GM23338 (cell line): ENCODE results near the gene IRF2. TPM values are rescaled to one million over a fixed set of nuclear protein-coding genes. Genes with fewer than 3 reads are reported as not detected.

Experiments
- ATAC-seq: fragments of 200-7000 bp; cut with Tn5 transposase; 3 replicates; pipeline ENCODE4 v1.9.1; 2020
- DNase-seq: peaks from one replicate; pipeline ENCODE4 v3.0.0-alpha.2; 2015; ENCODE audit warnings: low spot score
- H2AFZ ChIP-seq: fragments of 200-600 bp; sonication (generic); 2 replicates; pipeline ENCODE4 v1.8.0; 2016; ENCODE audit warnings: antibody characterized with exemption, mild to moderate bottlenecking, moderate library complexity
- H3F3A ChIP-seq: fragments of 200-600 bp; sonication (generic); replicated peaks from 2 replicates; pipeline ENCODE4 v1.8.0; 2017; ENCODE audit warnings: antibody characterized with exemption, mixed run types, low read depth
- H3K27ac ChIP-seq: fragments of 200-600 bp; sonication (generic); 2 replicates; pipeline ENCODE4 v1.6.1; 2016; ENCODE audit warnings: low read depth
- H3K27me3 ChIP-seq: fragments of 200-600 bp; sonication (generic); 2 replicates; pipeline ENCODE4 v1.8.0; 2016; ENCODE audit warnings: mild to moderate bottlenecking, mixed run types, moderate library complexity; ENCODE audit not compliant: insufficient read depth
- H3K36me3 ChIP-seq: fragments of 200-600 bp; sonication (generic); 2 replicates; pipeline ENCODE4 v1.8.0; 2016; ENCODE audit warnings: mild to moderate bottlenecking; ENCODE audit not compliant: insufficient read depth
- H3K4me1 ChIP-seq: fragments of 200-600 bp; sonication (generic); 2 replicates; pipeline ENCODE4 v1.8.0; 2016; ENCODE audit warnings: mild to moderate bottlenecking, moderate library complexity; ENCODE audit not compliant: insufficient read depth
- H3K4me2 ChIP-seq: fragments of 200-600 bp; sonication (generic); 2 replicates; pipeline ENCODE4 v1.7.1; 2017; ENCODE audit warnings: mixed run types
- H3K4me3 ChIP-seq: fragments of 200-600 bp; sonication (generic); 2 replicates; pipeline ENCODE4 v1.6.1; 2016; ENCODE audit warnings: mixed run types
- H3K79me2 ChIP-seq: fragments of 200-600 bp; sonication (generic); replicated peaks from 2 replicates; pipeline ENCODE4 v1.8.0; 2017; ENCODE audit warnings: mild to moderate bottlenecking; ENCODE audit not compliant: insufficient read depth
- H3K9me2 ChIP-seq: fragments of 200-600 bp; sonication (generic); 2 replicates; pipeline ENCODE4 v1.8.0; 2017; ENCODE audit not compliant: insufficient read depth
- H4K20me1 ChIP-seq: fragments of 200-600 bp; sonication (generic); replicated peaks from 2 replicates; pipeline ENCODE4 v1.8.0; 2017; ENCODE audit warnings: mild to moderate bottlenecking; ENCODE audit not compliant: insufficient read depth
- H3K27ac Mint-ChIP-seq: 2 replicates; pipeline ENCODE4 v1.8.0; 2020; ENCODE audit warnings: inconsistent platforms, mild to moderate bottlenecking, moderate library complexity, mixed read lengths
- H3K27me3 Mint-ChIP-seq: 3 replicates; pipeline ENCODE4 v1.8.0; 2022; ENCODE audit warnings: low read depth, mild to moderate bottlenecking, moderate library complexity, mixed read lengths, inconsistent platforms; ENCODE audit not compliant: insufficient read depth, poor library complexity
- H3K36me3 Mint-ChIP-seq: 3 replicates; pipeline ENCODE4 v1.8.0; 2021; ENCODE audit warnings: low read depth, mild to moderate bottlenecking, inconsistent platforms, moderate library complexity, mixed read lengths
- H3K4me1 Mint-ChIP-seq: 3 replicates; pipeline ENCODE4 v1.8.0; 2020; ENCODE audit warnings: mild to moderate bottlenecking, inconsistent platforms, mixed read lengths
- H3K4me3 Mint-ChIP-seq: 3 replicates; pipeline ENCODE4 v1.8.0; 2021; ENCODE audit warnings: moderate library complexity, mild to moderate bottlenecking, inconsistent platforms, mixed read lengths
- H3K9me3 Mint-ChIP-seq: 3 replicates; pipeline ENCODE4 v1.8.0; 2020; ENCODE audit warnings: moderate library complexity, mild to moderate bottlenecking, inconsistent platforms, mixed read lengths
- CREB1 ChIP-seq: fragments of 250-450 bp; sonication (Bioruptor Pico); IDR thresholded peaks from 2 replicates; pipeline ENCODE4 v1.5.0; 2020; ENCODE audit warnings: low read depth, mild to moderate bottlenecking, moderate library complexity
- CTCF ChIP-seq, 2 experiments: fragments of 200-600 bp in 1 of 2; sonication (generic) in 1 of 2; conservative IDR thresholded peaks; 2 replicates each; pipeline versions ENCODE4 v1.5.1 to v1.6.1; 2016 to 2017; ENCODE audit warnings: antibody characterized with exemption in 2 of 2, low read depth in 2 of 2, mild to moderate bottlenecking in 2 of 2, moderate library complexity in 1 of 2
- ETS1 ChIP-seq: IDR thresholded peaks from 2 replicates; pipeline ENCODE4 v1.6.1; 2016; ENCODE audit warnings: antibody characterized with exemption
- EZH2 ChIP-seq: fragments of 200-600 bp; sonication (generic); IDR thresholded peaks from one replicate; pipeline ENCODE4 v1.8.0; 2017; ENCODE audit warnings: antibody characterized with exemption, mild to moderate bottlenecking, low read depth; ENCODE audit not compliant: unreplicated experiment
- EZH2phosphoT487 ChIP-seq: fragments of 200-600 bp; sonication (generic); IDR thresholded peaks from one replicate; pipeline ENCODE4 v1.8.1; 2018; ENCODE audit warnings: antibody characterized with exemption; ENCODE audit not compliant: unreplicated experiment
- JUNB ChIP-seq: IDR thresholded peaks from one replicate; pipeline ENCODE4 v1.6.1; 2016; ENCODE audit warnings: antibody characterized with exemption; ENCODE audit not compliant: unreplicated experiment
- NANOG ChIP-seq: IDR thresholded peaks from 2 replicates; pipeline ENCODE4 v1.6.1; 2016; ENCODE audit warnings: antibody characterized with exemption, borderline replicate concordance
- POLR2AphosphoS5 ChIP-seq: IDR thresholded peaks from 2 replicates; pipeline ENCODE4 v1.6.1; 2016; ENCODE audit warnings: antibody characterized with exemption, low read depth
- REST ChIP-seq: IDR thresholded peaks from one replicate; pipeline ENCODE4 v1.6.1; 2018; ENCODE audit warnings: antibody characterized with exemption; ENCODE audit not compliant: unreplicated experiment
- STAT1 ChIP-seq: IDR thresholded peaks from one replicate; pipeline ENCODE4 v1.6.1; 2016; ENCODE audit warnings: antibody characterized with exemption; ENCODE audit not compliant: unreplicated experiment
- ZNF114 ChIP-seq: fragments of 250-450 bp; sonication (Bioruptor Pico); IDR thresholded peaks from 2 replicates; pipeline ENCODE4 v1.5.0; 2020; ENCODE audit warnings: mild to moderate bottlenecking, moderate library complexity
- ZNF331 ChIP-seq: fragments of 250-450 bp; sonication (Bioruptor Pico); IDR thresholded peaks from 2 replicates; pipeline ENCODE4 v1.5.0; 2020; ENCODE audit warnings: low read depth, mild to moderate bottlenecking, moderate library complexity
- ZNF462 ChIP-seq: fragments of 250-450 bp; sonication (Bioruptor Pico); IDR thresholded peaks from 2 replicates; pipeline ENCODE4 v1.5.0; 2020; ENCODE audit warnings: mild to moderate bottlenecking, moderate library complexity
- polyA plus RNA-seq: library from polyadenylated mRNA; unstranded; fragments of >200 nt; fragmentation: Nextera tagmentation; extraction: Ambion mirVana; gene quantifications from 2 replicates; pipeline ENCODE4 v1.2.1, GENCODE V29; 2016
- total RNA-seq: library from RNA; depleted of rRNA; stranded (reverse); fragments of >200 nt; shearing (Covaris generic); gene quantifications from 2 replicates; pipeline ENCODE4 v1.2.3, GENCODE V29; 2014

Gene IRF2
- total and polyA plus RNA-seq, 2 experiments from 2014 or later = 14.7 to 15.0 TPM

GRCh38 chr4:184399512-184399908, 74.8 kb downstream of the IRF2 start:
- H3F3A ChIP-seq = no peaks in the 10 kb centered on the region
- peaks cover 23% of the 10 kb centered on the region for H3K4me1 ChIP-seq
- Mint-ChIP-seq H3K36me3 (peaks cover 42% of the 10 kb centered on the region), H3K4me1 (peaks cover 45% of the 10 kb centered on the region), H3K27ac (no peak overlapping the region), H3K27me3 (peaks cover 8% of the 10 kb centered on the region), H3K9me3 (no peaks in the 10 kb centered on the region; the same call in 2 of the 3 replicates), H3K4me3 (no peak overlapping the region)
- no peak overlapping the region for H3K27ac ChIP-seq
- no peaks in the 10 kb centered on the region for H3K79me2 ChIP-seq
- ATAC-seq (no peak), DNase-seq (no peak)
- no peak overlapping the region for H3K4me3 ChIP-seq
- H3K4me2 ChIP-seq = no peak overlapping the region
- TF ChIP-seq JUNB (no peak), EZH2phosphoT487 (no peak), ETS1 (no peak), ZNF462 (CRISPR knock-in tag) (no peak), ZNF331 (CRISPR knock-in tag) (no peak), NANOG (no peak), EZH2 (no peak), REST (no peak), CTCF (conservative IDR thresholded peaks at IDR 0.05; ENCODE audit: low read depth in 2 of 2) (no peak), STAT1 (no peak), POLR2AphosphoS5 (no peak), ZNF114 (CRISPR knock-in tag) (no peak), CREB1 (CRISPR knock-in tag) (no peak)
- H3K9me2 ChIP-seq = no peaks in the 10 kb centered on the region
- H2AFZ ChIP-seq = no peak overlapping the region
- no peaks in the 10 kb centered on the region for H4K20me1 ChIP-seq
- no peaks in the 10 kb centered on the region for H3K27me3 ChIP-seq
- peaks cover 10% of the 10 kb centered on the region; the same call in 1 of the 2 replicates for H3K36me3 ChIP-seq
